Muscle layer of duodenum (tissue), 2 donors: ENCODE results near the gene CLMN.

ENCODE experiments used
- H3K27ac ChIP-seq: one replicate; pipeline ENCODE4 v1.7.0; 2013; ENCODE audit warnings: mild to moderate bottlenecking, low read length
- H3K27me3 ChIP-seq: one replicate; pipeline ENCODE4 v1.7.0; 2013; ENCODE audit warnings: low read depth, mild to moderate bottlenecking, control low read depth, low read length
- H3K36me3 ChIP-seq, 2 donors: one replicate each; pipeline ENCODE4 v1.7.0; 2013; ENCODE audit warnings: low read length in 2 of 2, control low read depth in 1 of 2, mild to moderate bottlenecking in 1 of 2; ENCODE audit not compliant: insufficient read depth in 2 of 2, control insufficient read depth in 1 of 2
- H3K4me1 ChIP-seq, 2 donors: one replicate each; pipeline ENCODE4 v1.7.0; 2013; ENCODE audit warnings: low read length in 2 of 2, mild to moderate bottlenecking in 2 of 2, control low read depth in 1 of 2, moderate library complexity in 1 of 2; ENCODE audit not compliant: insufficient read depth in 2 of 2, control insufficient read depth in 1 of 2
- H3K4me3 ChIP-seq, 2 donors: one replicate each; pipeline ENCODE4 v1.7.0; 2013; ENCODE audit warnings: low read length in 2 of 2, low read depth in 1 of 2, mild to moderate bottlenecking in 1 of 2
- H3K9me3 ChIP-seq, 2 donors: one replicate each; pipeline ENCODE4 v1.7.0; 2013; ENCODE audit warnings: low read length in 2 of 2, control low read depth in 1 of 2, mild to moderate bottlenecking in 1 of 2; ENCODE audit not compliant: control insufficient read depth in 1 of 2
- donor health status: healthy.

CLMN gene

DNA sequence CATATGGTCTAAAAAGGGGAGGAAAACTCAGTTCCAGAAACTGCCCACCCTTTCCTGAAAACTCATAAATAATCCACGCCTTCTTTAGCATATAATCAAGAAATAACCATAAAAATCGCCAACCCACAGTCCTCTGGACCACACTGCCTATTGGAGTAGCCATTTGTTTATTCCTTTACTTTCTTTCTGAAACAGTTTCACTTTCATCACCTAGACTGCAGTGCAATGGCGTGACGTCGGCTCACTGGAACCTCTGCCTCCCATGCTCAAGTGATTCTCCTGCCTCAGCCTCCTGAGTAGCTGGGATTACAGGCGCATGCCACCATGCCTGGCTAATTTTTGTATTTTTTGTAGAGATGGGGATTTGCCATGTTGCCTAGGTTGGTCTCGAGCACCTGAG, 44.2 kb downstream of the CLMN start:
- peaks cover 0 to 3% of the 10 kb centered on the region in 2 donors for H3K4me1 ChIP-seq
- H3K27me3 ChIP-seq: no peaks in the 10 kb centered on the region
- no peaks in the 10 kb centered on the region for H3K36me3 ChIP-seq
- no peak overlapping the region for H3K27ac ChIP-seq
- no peak overlapping the region for H3K4me3 ChIP-seq
- H3K9me3 ChIP-seq: no peaks in the 10 kb centered on the region

DNA sequence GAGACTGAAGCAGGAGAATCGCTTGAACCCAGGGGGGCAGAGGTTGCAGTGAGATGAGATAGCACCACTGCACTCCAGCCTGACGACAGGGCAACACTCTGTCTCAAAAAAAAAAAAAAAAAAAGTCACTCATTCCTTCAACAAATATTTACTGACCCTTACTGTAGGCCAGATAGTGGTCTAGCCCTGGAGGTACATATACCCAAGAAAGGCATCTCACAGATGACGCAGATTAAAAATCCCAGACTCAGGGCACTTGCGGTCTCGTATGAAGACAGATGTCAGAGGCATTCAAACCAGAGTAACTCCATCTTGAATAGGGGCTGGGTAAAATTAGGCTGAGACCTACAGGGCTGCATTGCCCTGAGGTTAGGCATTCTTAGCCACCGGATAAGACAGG, 44.8 kb downstream of the CLMN start:
- Histone ChIP-seq H3K27ac (no peak overlapping the region), H3K27me3 (no peaks in the 10 kb centered on the region), H3K4me1 (peaks cover 0 to 3% of the 10 kb centered on the region in 2 donors), H3K4me3 (no peak overlapping the region), H3K36me3 (no peaks in the 10 kb centered on the region), H3K9me3 (no peaks in the 10 kb centered on the region)

DNA sequence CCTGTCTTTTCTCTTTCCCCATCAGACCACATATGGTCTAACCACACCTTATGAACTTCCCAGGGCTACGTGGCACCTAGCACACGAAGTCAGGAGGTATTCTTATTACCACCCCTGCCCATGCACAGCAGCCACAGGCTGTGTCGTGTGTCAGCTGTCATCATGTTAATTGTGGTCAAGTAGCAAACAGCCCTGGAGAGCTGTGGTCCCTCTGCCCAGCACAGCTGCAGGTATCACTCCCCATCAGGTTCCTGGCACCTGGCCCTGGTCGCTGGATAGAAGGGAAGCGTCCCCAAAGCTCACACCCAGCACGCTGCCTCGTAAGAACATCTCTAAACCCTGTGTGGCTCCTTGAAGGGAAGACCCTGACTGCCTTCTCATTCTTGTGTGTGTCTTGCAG, 45.4 kb downstream of the CLMN start:
- H3K27me3 ChIP-seq: no peaks in the 10 kb centered on the region
- peak overlapping the region; percentile 48 for H3K27ac ChIP-seq
- peaks cover 0 to 3% of the 10 kb centered on the region in 2 donors for H3K4me1 ChIP-seq
- H3K36me3 ChIP-seq: no peaks in the 10 kb centered on the region
- no peak overlapping the region for H3K4me3 ChIP-seq
- H3K9me3 ChIP-seq: no peaks in the 10 kb centered on the region

DNA sequence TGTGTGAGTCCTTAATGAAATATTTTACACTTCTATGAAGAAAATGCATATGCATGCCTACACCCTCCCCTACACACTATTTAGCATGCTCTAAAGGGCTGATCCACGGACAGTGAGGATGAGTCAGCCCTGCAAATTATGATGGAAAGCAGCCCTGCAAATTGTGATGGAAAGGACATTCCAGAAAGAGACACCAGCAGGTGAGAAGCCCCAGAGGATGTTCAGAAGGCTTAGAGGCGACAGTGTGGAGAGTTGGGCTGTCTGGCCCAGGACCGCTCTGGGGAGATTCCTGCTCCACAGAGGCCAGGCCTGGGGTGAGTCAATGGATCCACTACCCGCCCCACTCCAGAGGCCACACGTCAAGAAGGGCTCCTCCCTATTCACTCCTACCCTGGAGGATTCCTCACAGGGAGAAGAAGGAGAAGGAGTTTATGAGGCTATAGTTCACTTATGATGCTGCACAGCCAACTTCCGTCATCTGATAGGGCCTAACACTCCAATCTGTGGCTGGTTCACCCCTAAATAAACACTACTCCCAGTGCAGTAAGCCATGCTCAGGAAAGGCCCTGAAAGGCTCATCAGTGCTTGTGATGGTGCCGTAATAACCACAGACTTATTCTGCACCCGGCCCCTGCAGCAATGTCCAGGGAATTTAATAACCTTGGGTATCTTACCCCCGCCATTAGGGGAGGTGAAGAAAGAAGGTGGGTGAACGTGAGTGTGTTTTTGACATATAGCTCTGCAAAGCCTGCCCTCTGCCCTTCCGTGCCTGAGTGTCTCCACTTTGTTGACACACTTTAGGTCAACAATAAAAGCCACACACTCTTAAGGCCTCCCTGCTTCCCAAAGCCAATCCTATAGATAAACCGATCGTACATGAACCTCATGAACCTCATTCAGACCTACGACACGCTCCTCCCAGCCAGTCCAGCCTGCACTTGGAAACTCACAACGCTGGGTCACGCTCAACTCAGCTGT, 46.4 kb downstream of the CLMN start:
- Histone ChIP-seq H3K4me1 (peaks cover 0 to 3% of the 10 kb centered on the region in 2 donors), H3K9me3 (no peaks in the 10 kb centered on the region), H3K4me3 (no peak overlapping the region), H3K27ac (peak overlapping the region; percentile 48), H3K27me3 (no peaks in the 10 kb centered on the region), H3K36me3 (no peaks in the 10 kb centered on the region)

DNA sequence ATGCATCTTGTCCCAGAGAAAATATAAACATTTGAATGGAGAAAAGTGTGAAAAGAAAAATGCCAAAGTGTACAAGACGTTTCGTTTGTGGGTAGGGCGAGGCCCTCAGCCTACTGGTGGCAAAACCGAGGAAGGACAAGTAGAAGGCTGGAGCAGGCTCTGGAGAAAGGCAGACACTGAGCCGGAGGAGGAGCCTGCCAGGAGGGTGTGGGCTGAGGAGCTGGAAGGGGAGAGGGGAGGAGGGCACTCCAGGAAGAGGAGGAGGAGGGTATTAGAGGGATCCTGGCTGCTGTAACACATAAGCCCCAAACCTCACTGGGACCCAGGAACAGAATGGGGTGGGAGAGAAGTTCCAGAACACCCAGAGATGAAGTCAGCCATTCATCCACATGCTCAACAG, 47.7 kb downstream of the CLMN start:
- Histone ChIP-seq H3K9me3 (no peaks in the 10 kb centered on the region), H3K36me3 (no peaks in the 10 kb centered on the region), H3K4me1 (peaks cover 0 to 3% of the 10 kb centered on the region in 2 donors), H3K27me3 (no peaks in the 10 kb centered on the region), H3K4me3 (no peak overlapping the region), H3K27ac (no peak overlapping the region)

DNA sequence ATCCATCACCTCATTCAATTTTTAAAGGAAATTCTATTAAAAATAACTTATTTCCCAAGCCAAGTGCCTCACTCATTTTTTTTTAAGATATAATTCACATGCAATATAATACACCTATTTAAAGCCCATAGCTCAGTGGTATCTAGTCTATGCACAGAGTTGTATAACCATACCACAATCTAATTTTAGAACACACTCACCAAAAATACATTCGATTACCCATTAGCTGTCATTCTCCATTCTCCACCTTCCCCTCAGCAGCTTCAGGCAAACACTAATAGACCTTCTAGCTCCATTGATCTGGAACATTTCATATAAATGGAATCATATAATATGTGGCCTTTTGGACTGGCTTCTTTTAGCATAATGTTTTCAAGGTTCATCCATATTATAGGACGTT, 49.5 kb downstream of the CLMN start:
- H3K4me3 ChIP-seq: no peak overlapping the region
- peaks cover 9 to 11% of the 10 kb centered on the region in 2 donors for H3K4me1 ChIP-seq
- H3K9me3 ChIP-seq: no peaks in the 10 kb centered on the region
- H3K27me3 ChIP-seq: no peaks in the 10 kb centered on the region
- no peak overlapping the region for H3K27ac ChIP-seq
- no peaks in the 10 kb centered on the region for H3K36me3 ChIP-seq

DNA sequence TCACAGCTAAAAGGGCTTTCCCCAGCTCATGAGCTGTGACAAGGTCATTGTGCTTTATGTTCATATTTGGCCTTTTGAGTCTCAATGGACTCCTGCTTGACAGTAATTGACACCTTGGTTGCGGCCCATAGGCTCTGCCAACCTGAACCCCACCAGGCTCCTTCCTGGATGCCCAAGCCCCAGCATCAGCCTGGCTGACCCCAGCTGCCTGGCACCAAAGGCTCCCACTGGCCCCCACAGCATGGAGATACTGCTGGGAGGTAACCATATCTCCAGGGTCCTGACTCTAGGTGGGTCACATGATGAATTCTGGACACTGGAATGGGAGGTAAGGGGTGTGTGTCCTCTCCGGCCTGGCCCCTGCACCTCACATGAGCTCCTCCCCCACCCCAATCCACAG, 50.2 kb downstream of the CLMN start:
- H3K9me3 ChIP-seq: no peaks in the 10 kb centered on the region
- no peak overlapping the region for H3K4me3 ChIP-seq
- no peaks in the 10 kb centered on the region for H3K27me3 ChIP-seq
- H3K36me3 ChIP-seq: no peaks in the 10 kb centered on the region
- peaks cover 11 to 16% of the 10 kb centered on the region in 2 donors for H3K4me1 ChIP-seq
- no peak overlapping the region for H3K27ac ChIP-seq

DNA sequence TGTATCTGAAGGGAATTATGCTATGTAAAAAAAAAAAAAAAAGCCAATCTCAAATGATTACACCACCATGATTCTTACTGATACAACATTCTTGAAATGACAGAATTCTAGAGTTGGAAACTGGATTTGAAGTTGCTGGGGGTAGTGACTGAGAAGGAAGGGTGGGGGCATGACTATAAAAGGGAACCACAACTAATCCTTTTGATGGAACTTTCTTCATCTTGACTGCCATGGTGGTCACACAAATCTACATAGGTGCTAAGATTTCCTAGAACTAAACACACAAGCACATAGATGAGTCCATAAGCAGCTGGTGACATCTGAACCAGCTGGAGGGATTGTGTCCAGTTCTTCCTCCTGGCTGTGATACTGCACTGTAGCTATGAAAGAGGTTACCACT, 51.4 kb downstream of the CLMN start:
- Histone ChIP-seq H3K36me3 (no peaks in the 10 kb centered on the region), H3K27me3 (no peaks in the 10 kb centered on the region), H3K9me3 (no peaks in the 10 kb centered on the region), H3K4me1 (peaks cover 11 to 16% of the 10 kb centered on the region in 2 donors), H3K4me3 (no peak overlapping the region), H3K27ac (no peak overlapping the region)

DNA sequence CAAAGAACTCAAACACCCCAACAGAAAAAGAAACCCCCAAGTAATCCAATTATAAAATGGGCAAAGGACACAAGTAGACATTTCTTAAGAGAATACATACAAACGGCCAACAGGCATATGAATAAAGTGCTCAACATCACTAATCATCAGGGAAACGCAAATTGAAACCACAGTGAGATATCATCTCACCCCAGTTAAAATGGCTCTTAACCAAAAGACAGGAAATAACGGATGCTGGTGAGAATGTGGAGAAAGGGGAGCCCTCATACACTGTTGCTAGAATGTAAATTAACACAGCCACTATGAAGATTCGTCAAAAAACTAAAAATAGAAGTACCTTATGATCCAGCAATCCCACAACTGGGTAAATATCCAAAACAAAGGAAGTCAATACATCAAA, 52.4 kb downstream of the CLMN start:
- H3K4me3 ChIP-seq: no peak overlapping the region
- peaks cover 11 to 14% of the 10 kb centered on the region in 2 donors for H3K4me1 ChIP-seq
- H3K27me3 ChIP-seq: no peaks in the 10 kb centered on the region
- no peaks in the 10 kb centered on the region for H3K36me3 ChIP-seq
- H3K27ac ChIP-seq: no peak overlapping the region
- no peaks in the 10 kb centered on the region for H3K9me3 ChIP-seq

DNA sequence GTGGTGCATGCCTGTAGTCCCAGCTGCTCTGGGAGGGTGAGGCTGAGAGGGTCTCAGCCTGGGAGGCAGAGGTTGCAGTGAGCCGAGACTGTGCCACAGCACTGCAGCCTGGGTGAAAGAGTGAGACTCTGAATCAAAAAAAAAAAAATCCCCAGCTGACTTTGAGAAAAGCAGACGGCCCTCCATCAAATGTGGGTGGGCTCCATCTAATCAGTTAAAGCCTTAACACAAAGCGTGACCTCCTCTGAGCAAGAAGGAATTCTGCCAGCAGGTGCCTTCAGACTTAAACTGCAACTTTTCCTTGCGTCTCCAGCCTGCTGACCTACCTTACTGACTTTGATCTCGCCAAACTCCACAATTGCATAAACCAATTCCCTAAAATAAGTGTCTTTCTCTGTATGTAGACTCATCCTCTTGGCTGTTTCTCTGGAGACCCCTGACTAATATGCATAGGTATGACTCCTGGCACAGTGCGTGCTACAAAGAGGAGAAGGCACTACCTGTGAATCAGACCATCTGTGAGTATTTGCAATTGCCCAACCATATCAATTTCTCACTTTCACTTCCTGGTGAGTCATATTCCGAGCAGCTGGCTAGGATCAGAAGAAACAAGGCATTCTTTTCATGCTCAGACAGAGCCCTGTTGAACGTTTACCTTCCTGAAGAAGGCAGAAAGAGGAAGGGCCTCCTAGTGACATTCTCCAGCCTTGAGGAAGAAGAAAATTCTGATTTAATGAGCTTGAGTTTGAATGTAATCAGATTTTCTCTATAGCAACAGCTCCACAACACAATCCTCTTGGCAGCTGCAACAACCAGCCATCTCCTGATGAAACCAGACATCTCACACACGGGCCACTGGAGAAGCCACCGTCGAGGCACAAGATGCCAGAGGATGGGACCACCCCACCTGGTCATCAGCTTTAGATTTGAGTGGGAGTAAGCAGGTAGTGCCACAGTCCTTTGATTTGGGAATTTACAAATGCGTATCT, 54.3 kb downstream of the CLMN start:
- H3K27ac ChIP-seq: peak overlapping the region; percentile 89
- H3K9me3 ChIP-seq: no peaks in the 10 kb centered on the region
- H3K4me1 ChIP-seq: peaks cover 11 to 20% of the 10 kb centered on the region in 2 donors
- peak overlapping the region in 1 of 2 donors; percentile 15 for H3K4me3 ChIP-seq
- H3K36me3 ChIP-seq: no peaks in the 10 kb centered on the region
- H3K27me3 ChIP-seq: no peaks in the 10 kb centered on the region
